GM03348 (cell line): ENCODE results near the gene SRGAP2C.
"Not testable (repeated sequence)": the region's sequence is repeated elsewhere in the genome, so short reads cannot be mapped to it uniquely, and the experiment has no call there.

Source experiments
- DNase-seq: peaks from one replicate; pipeline ENCODE4 v3.0.0; 2012; ENCODE audit warnings: low spot score

Gene SRGAP2C

GRCh38 chr1:121384754-121385153 is 200.0 kb downstream of the SRGAP2C start:
- DNase-seq = not testable (repeated sequence)

GRCh38 chr1:121385162-121385561 is 200.4 kb downstream of the SRGAP2C start:
- not testable (repeated sequence) for DNase-seq

- DNase-seq = not testable (repeated sequence)
These were observed 201.0 kb downstream of the SRGAP2C start for GRCh38 chr1:121385563-121386288.

GRCh38 chr1:121386319-121386948 is 201.7 kb downstream of the SRGAP2C start:
- not testable (repeated sequence) for DNase-seq

GRCh38 chr1:121389895-121390560 is 205.3 kb downstream of the SRGAP2C start:
- not testable (repeated sequence) for DNase-seq

GRCh38 chr1:121392130-121392529 is 207.4 kb downstream of the SRGAP2C start:
- DNase-seq = not testable (repeated sequence)

- not testable (repeated sequence) for DNase-seq
These were observed 211.0 kb downstream of the SRGAP2C start for GRCh38 chr1:121395718-121396201.

GRCh38 chr1:121396335-121397081 is 211.7 kb downstream of the SRGAP2C start:
- not testable (repeated sequence) for DNase-seq

GRCh38 chr1:121397101-121397500 is 212.3 kb downstream of the SRGAP2C start:
- not testable (repeated sequence) for DNase-seq

GRCh38 chr1:121399193-121399592 is 214.4 kb downstream of the SRGAP2C start:
- DNase-seq = not testable (repeated sequence)

GRCh38 chr1:121400108-121400507 is 215.3 kb downstream of the SRGAP2C start:
- DNase-seq = not testable (repeated sequence)

- not testable (repeated sequence) for DNase-seq
These were observed 216.0 kb downstream of the SRGAP2C start for GRCh38 chr1:121400541-121401310.

GRCh38 chr1:121401375-121401955 is 216.7 kb downstream of the SRGAP2C start:
- DNase-seq = not testable (repeated sequence)

- DNase-seq = not testable (repeated sequence)
These were observed 218.5 kb downstream of the SRGAP2C start for GRCh38 chr1:121403254-121403653.

- DNase-seq = no peak
These were observed 223.6 kb downstream of the SRGAP2C start for GRCh38 chr1:121408354-121408753.

- DNase-seq = no peak
These were observed 229.0 kb downstream of the SRGAP2C start for GRCh38 chr1:121413821-121414220.

- peak; percentile 2 for DNase-seq
These were observed 230.1 kb downstream of the SRGAP2C start for GRCh38 chr1:121414905-121415304.

- no peak for DNase-seq
These were observed 232.6 kb downstream of the SRGAP2C start for GRCh38 chr1:121417325-121417923.

- DNase-seq = no peak
These were observed 233.7 kb downstream of the SRGAP2C start for GRCh38 chr1:121418369-121419049.
